Gastroesophageal sphincter (tissue), 4 donors: Measurements from ENCODE around the gene MAN1C1. TPM values are rescaled to one million over a fixed set of nuclear protein-coding genes. Genes with fewer than 3 reads are reported as not detected.

Source experiments
- ATAC-seq: fragments of 150-250 bp; one replicate; pipeline ENCODE4 v1.9.1; 2016; ENCODE audit warnings: mild to moderate bottlenecking, moderate library complexity
- H3K27ac ChIP-seq, 4 donors: fragments of 200-600 bp; sonication (generic) in 3 of 4; 1 replicate in 3 of 4; 2 replicates in 1 of 4; pipeline ENCODE4 v1.5.1; 2016 to 2019
- H3K27me3 ChIP-seq: fragments of 200-600 bp; sonication (generic); one replicate; pipeline ENCODE4 v1.5.1; 2019
- H3K36me3 ChIP-seq, 2 donors: fragments of 200-600 bp; sonication (generic); one replicate each; pipeline ENCODE4 v1.5.1; 2019; ENCODE audit warnings: control low read depth in 1 of 2
- H3K4me1 ChIP-seq, 3 donors: fragments of 200-600 bp; sonication (generic); 1 replicate in 2 of 3; 2 replicates in 1 of 3; pipeline ENCODE4 v1.5.1; 2016 to 2019; ENCODE audit warnings: control low read depth in 2 of 3
- H3K4me3 ChIP-seq, 2 donors: fragments of 200-600 bp; sonication (generic); one replicate each; pipeline ENCODE4 v1.5.1; 2019; ENCODE audit warnings: mild to moderate bottlenecking in 1 of 2, moderate library complexity in 1 of 2
- H3K9me3 ChIP-seq, 3 donors: fragments of 200-600 bp; sonication (generic); one replicate each; pipeline ENCODE4 v1.5.1; 2017 to 2019; ENCODE audit warnings: control low read depth in 2 of 3
- CTCF ChIP-seq, 4 experiments: fragments of 200-600 bp in 2 of 4; fragments of 450-650 bp in 2 of 4; sonication (generic) in 1 of 4; IDR thresholded peaks; one replicate each; pipeline ENCODE4 v1.5.1; 2017 to 2019; ENCODE audit warnings: antibody characterized with exemption in 4 of 4, mild to moderate bottlenecking in 2 of 4, moderate library complexity in 2 of 4
- EP300 ChIP-seq: sonication (generic); formaldehyde crosslinking; IDR thresholded peaks from one replicate; pipeline ENCODE4 v1.6.1; 2017; ENCODE audit warnings: antibody characterized with exemption, mild to moderate bottlenecking
- POLR2A ChIP-seq, 2 donors: fragments of 450-650 bp; IDR thresholded peaks; one replicate each; pipeline ENCODE4 v1.6.1; 2017; ENCODE audit warnings: antibody characterized with exemption in 2 of 2, mild to moderate bottlenecking in 2 of 2, moderate library complexity in 1 of 2
- POLR2AphosphoS5 ChIP-seq: sonication (generic); formaldehyde crosslinking; IDR thresholded peaks from one replicate; pipeline ENCODE4 v1.6.1; 2017; ENCODE audit warnings: antibody characterized with exemption
- WGBS, 2 donors: methylation state at CpG; one replicate each; pipeline ENCODE4 v1.1.5; 2018; ENCODE audit warnings: low coverage in 1 of 2; 5-methylcytosine and 5-hydroxymethylcytosine counted together
- total RNA-seq, 4 donors: library from RNA; depleted of rRNA; stranded (reverse); fragments of >200 nt; gene quantifications; one replicate each; pipeline ENCODE4 v1.1.0, GENCODE V29; 2016

MAN1C1 gene
- total RNA-seq, 4 donors from 2014 or later = 20.0 to 38.1 (median 27.8) TPM

GRCh38 chr1:25740071-25740470, 123.5 kb downstream of the MAN1C1 start:
- Histone ChIP-seq H3K36me3 (no peaks in the 10 kb centered on the region), H3K27ac (no peak overlapping the region), H3K4me1 (peaks cover 2 to 64% (median 29%) of the 10 kb centered on the region in 3 donors), H3K4me3 (no peak overlapping the region), H3K9me3 (no peaks in the 10 kb centered on the region), H3K27me3 (no peaks in the 10 kb centered on the region)
- TF ChIP-seq CTCF (IDR thresholded peaks at IDR 0.05) = no peak
- no peak for TF ChIP-seq POLR2A (IDR thresholded peaks at IDR 0.05)
- TF ChIP-seq POLR2AphosphoS5 = no peak
- no peak for TF ChIP-seq EP300
- 81 to 89% methylated on average over 5 to 7 of the region's 10 CpGs for WGBS, 2 donors
- no peak for ATAC-seq

- Histone ChIP-seq H3K27me3 (no peaks in the 10 kb centered on the region), H3K36me3 (no peaks in the 10 kb centered on the region), H3K9me3 (no peaks in the 10 kb centered on the region), H3K4me3 (no peak overlapping the region), H3K4me1 (peaks cover 2 to 60% (median 19%) of the 10 kb centered on the region in 3 donors), H3K27ac (peak overlapping the region in 3 of 4 donors; percentile 86 to 93 (median 93))
- WGBS, 2 donors = 100% methylated on average over 5 of the region's 7 CpGs; no CpG with 5 or more reads in 1 of the 2 donors
- TF ChIP-seq EP300 = no peak
- TF ChIP-seq POLR2AphosphoS5 = no peak
- no peak for TF ChIP-seq CTCF (IDR thresholded peaks at IDR 0.05)
- TF ChIP-seq POLR2A (IDR thresholded peaks at IDR 0.05) = no peak
- no peak for ATAC-seq
Measured at GRCh38 chr1:25742316-25742715, 125.7 kb downstream of the MAN1C1 start.

GRCh38 chr1:25743164-25744139, 126.9 kb downstream of the MAN1C1 start:
- 43 to 48% methylated on average over 2 to 6 of the region's 17 CpGs for WGBS, 2 donors
- H3K27ac ChIP-seq = peak overlapping the region; percentile 86 to 93 (median 93)
- ATAC-seq = peak; percentile 84
- H3K4me1 ChIP-seq = peaks cover 2 to 70% (median 19%) of the 10 kb centered on the region in 3 donors
- peaks cover 0 to 3% of the 10 kb centered on the region in 2 donors for H3K36me3 ChIP-seq
- no peaks in the 10 kb centered on the region for H3K27me3 ChIP-seq
- H3K9me3 ChIP-seq = no peaks in the 10 kb centered on the region
- TF ChIP-seq POLR2AphosphoS5 = peak; percentile 96
- TF ChIP-seq EP300 = no peak
- TF ChIP-seq CTCF (IDR thresholded peaks at IDR 0.05) = no peak
- H3K4me3 ChIP-seq = no peak overlapping the region

- 28 to 39% methylated on average over 3 to 6 of the region's 8 CpGs for WGBS, 2 donors
Measured at GRCh38 chr1:25744140-25744581, 127.6 kb downstream of the MAN1C1 start.

More at GRCh38 chr1:25744140-25744581, 127.6 kb downstream of the MAN1C1 start:
- Histone ChIP-seq H3K27me3 (no peaks in the 10 kb centered on the region), H3K9me3 (no peaks in the 10 kb centered on the region), H3K4me3 (no peak overlapping the region), H3K4me1 (peaks cover 2 to 77% (median 19%) of the 10 kb centered on the region in 3 donors), H3K27ac (peak overlapping the region; percentile 86 to 93 (median 93)), H3K36me3 (peaks cover 0 to 10% of the 10 kb centered on the region in 2 donors)
- peak; percentile 89 for ATAC-seq
- TF ChIP-seq POLR2A (IDR thresholded peaks at IDR 0.05) (no peak), CTCF (IDR thresholded peaks at IDR 0.05) (peak in 3 of 4 experiments; percentile 71 to 72 (median 72)), POLR2AphosphoS5 (peak; percentile 92)
